ENCODE data around the gene RPTOR. TPM values are rescaled to one million over a fixed set of nuclear protein-coding genes. Genes with fewer than 3 reads are reported as not detected.

Gene RPTOR
- total RNA-seq, 1 experiment from 2014 or later, result 25.1 TPM

GRCh38 chr17:80998748-80999535, 454.3 kb downstream of the RPTOR start:
- H3K79me2 ChIP-seq (ENCODE audit: insufficient read depth, low read length), result no peaks in the 10 kb centered on the region
- no peak overlapping the region for H4K91ac ChIP-seq (ENCODE audit: insufficient read length, low read depth, low read length)
- TF ChIP-seq CTCF (conservative IDR thresholded peaks at IDR 0.05), result no peak; the same call in 2 of the 3 replicates
- H3K9ac ChIP-seq (ENCODE audit: extremely low read depth, insufficient read length, low read length), result no peak overlapping the region
- no CpG with 5 or more reads among the region's 39 CpGs for WGBS (ENCODE audit: extremely low coverage, insufficient read length, low lambda C conversion rate)
- Mint-ChIP-seq H3K27me3 (ENCODE audit: low read depth) (peaks cover 28% of the 10 kb centered on the region), H3K4me1 (peaks cover 6 to 10% of the 10 kb centered on the region in 2 experiments; a peak in 2 of 4 replicates), H3K4me3 (no peak overlapping the region), H3K9me3 (no peaks in the 10 kb centered on the region), H3K36me3 (ENCODE audit: insufficient read depth in 1 of 3, low read depth in 3 of 3) (peaks cover 5 to 23% (median 20%) of the 10 kb centered on the region in 3 experiments; a peak in 5 of 7 replicates), H3K27ac (peak overlapping the region in 1 of 3 experiments; percentile 68; a peak in 1 of 7 replicates)
- no peak overlapping the region for H2BK20ac ChIP-seq (ENCODE audit: low read depth, low read length, poor library complexity, severe bottlenecking)
- no peak overlapping the region for H2BK120ac ChIP-seq (ENCODE audit: low read depth, low read length, poor library complexity, severe bottlenecking)
- H3K14ac ChIP-seq (ENCODE audit: insufficient read depth, low read length), result no peak overlapping the region
- no peak overlapping the region for H2BK12ac ChIP-seq (ENCODE audit: insufficient read length, low read depth, low read length)
- H3K23ac ChIP-seq (ENCODE audit: insufficient read length, low read depth, low read length), result no peak overlapping the region
- no peaks in the 10 kb centered on the region for H3K4me1 ChIP-seq (ENCODE audit: insufficient read depth, low read length)
- H4K8ac ChIP-seq (replicated peaks; ENCODE audit: insufficient read length, low read depth, low read length), result no peak overlapping the region
- H4K5ac ChIP-seq (ENCODE audit: insufficient read length, low read depth, low read length), result no peak overlapping the region
- H3K18ac ChIP-seq (ENCODE audit: insufficient read length, low read depth, low read length), result no peak overlapping the region
- peaks cover 4% of the 10 kb centered on the region for H3K23me2 ChIP-seq (ENCODE audit: insufficient read length, low read depth, low read length, poor library complexity, severe bottlenecking)
- H2BK5ac ChIP-seq (ENCODE audit: insufficient read length, low read length), result no peak overlapping the region
- H3K79me1 ChIP-seq (ENCODE audit: insufficient read depth, low read depth, low read length, poor library complexity, severe bottlenecking), result no peaks in the 10 kb centered on the region
- no peaks in the 10 kb centered on the region for H4K20me1 ChIP-seq (ENCODE audit: control insufficient read depth, insufficient read depth, insufficient read length)
- H2AFZ ChIP-seq (ENCODE audit: low read length), result no peak overlapping the region
- DNase-seq, result peak; percentile 36
- no peaks in the 10 kb centered on the region; the same call in 1 of the 2 replicates for H3K27me3 ChIP-seq (ENCODE audit: insufficient read depth, low read length)
- H2AK5ac ChIP-seq (ENCODE audit: insufficient read length, low read length), result no peak overlapping the region
- no peak overlapping the region for H3K4ac ChIP-seq (ENCODE audit: low read depth, low read length)
- no peaks in the 10 kb centered on the region for H3K9me3 ChIP-seq (ENCODE audit: control insufficient read depth, low read depth, low read length)
- no peak overlapping the region for H3K56ac ChIP-seq (ENCODE audit: insufficient read length, low read depth, low read length)
- H3K27ac ChIP-seq (ENCODE audit: insufficient read length, low read depth, low read length), result no peak overlapping the region
- no peak overlapping the region for H3T11ph ChIP-seq (ENCODE audit: low read length)
- H2BK15ac ChIP-seq (ENCODE audit: low read depth, low read length), result no peak overlapping the region
- no peak overlapping the region for H3K4me2 ChIP-seq (ENCODE audit: insufficient read depth, insufficient read length, low read length)

Data from H9 (cell line).